KBM-7 (cell line): ENCODE results near the gene SPIRE1.
"Not testable (repeated sequence)": the region's sequence is repeated elsewhere in the genome, so short reads cannot be mapped to it uniquely, and the experiment has no call there.

Experiments
- DNase-seq: peaks from one replicate; pipeline ENCODE4 v3.0.0-alpha.2; 2015
- in situ Hi-C: fragments of 300-500 bp; cut with MboI; formaldehyde crosslinking; loops from 2 replicates; pipeline ENCODE4 v1.14.3; 2020; ENCODE audit warnings: low sequenced_read_pairs, low pct_unique_long_range_greater_than_20kb, mixed read lengths

Gene SPIRE1

DNA sequence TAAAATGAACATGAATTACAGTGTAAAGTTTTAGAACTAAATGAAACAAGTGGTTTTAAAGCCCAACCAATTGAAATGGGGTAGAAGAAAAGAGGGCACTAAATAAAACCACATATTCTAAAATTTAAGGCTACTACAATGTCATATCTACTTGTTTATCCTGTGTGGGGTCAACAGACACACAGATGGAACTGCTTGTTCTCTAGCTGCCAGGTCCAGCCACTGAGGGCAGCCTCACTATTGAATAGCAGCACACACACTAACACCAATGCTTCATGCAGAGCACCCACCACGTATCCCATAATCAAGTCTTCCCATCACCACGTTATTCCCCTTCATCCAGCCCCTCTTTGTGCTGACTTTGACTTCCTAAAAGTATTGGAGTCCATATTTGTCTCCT, 88.1 kb downstream of the SPIRE1 start:
- no peak for DNase-seq
- in situ Hi-C loops = no loop called here

DNA sequence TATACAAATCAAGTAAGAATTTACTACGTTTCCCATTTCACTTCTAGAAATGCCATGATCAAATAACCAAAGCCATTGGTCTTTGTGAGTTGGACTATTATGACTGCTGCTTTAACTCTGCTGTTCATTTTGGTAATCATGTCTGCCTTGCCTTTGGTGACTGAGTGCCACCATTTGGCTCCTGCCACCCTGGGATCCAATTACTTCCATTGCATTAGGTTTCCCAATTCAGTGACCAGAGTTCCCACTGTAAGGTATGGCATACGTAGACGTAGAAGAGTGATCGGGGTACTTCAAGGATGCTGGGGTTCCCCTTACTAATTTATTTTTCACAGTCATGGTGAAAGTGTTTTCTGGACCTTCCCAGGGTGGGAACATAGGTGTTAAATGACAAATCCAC, 90.1 kb downstream of the SPIRE1 start:
- in situ Hi-C loops = no loop called here
- DNase-seq = no peak

DNA sequence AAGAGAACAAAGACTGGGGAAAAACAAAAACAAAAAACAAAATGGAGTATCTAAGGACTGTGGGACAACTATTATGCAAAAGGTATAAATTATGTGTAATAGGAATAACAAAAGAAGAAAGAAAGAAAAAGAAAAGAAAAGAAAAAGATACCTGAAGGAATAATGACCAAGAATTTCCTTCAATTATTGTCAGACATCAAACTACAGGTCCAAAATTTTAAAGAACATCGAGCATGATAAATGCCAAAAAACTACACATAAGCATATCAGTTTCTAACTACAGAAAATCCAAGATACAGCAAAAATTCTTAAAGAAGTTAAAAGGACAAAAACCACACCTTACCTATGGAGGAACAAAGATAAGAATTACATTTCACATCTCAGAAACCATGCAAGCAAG, 93.0 kb downstream of the SPIRE1 start:
- no peak for DNase-seq
- in situ Hi-C loops = no loop called here

DNA sequence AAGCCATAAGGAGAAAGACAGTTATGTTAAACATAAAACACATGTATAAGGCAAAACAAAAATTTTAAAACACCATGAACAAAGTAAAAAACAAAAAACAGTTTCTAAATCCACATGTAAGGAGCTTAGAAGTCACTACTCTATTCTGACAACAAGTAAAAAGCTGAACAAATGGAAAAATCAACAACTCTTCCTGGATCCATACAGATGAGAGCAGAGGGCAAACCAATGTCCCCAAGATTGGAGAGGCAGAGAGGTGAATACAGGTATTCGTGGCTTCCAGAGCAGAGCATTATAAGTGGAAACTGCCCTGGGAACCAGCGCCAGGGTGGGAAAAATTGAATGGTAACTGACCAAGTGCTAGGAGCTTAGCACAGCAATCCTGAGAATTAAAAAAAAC, 93.5 kb downstream of the SPIRE1 start:
- in situ Hi-C loops = no loop called here
- no peak for DNase-seq

DNA sequence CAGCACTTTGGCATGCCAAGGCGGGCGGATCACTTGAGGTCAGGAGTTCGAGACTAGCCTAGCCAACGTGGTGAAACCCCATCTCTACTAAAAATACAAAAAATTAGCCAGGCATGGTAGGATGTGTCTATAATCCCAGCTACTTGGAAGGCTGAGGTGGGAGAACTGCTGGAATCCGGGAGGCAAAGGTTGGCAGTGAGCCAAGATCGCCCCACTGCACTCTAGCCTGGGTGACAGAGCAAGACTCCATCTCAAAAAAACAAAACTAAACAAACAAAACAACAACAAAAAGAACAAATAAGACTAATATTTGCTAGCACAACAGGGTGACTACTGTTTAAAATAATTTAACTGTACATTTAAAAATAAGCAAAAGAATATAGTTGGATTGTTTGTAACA, 97.3 kb downstream of the SPIRE1 start:
- DNase-seq, in situ Hi-C loops: not testable (repeated sequence)

DNA sequence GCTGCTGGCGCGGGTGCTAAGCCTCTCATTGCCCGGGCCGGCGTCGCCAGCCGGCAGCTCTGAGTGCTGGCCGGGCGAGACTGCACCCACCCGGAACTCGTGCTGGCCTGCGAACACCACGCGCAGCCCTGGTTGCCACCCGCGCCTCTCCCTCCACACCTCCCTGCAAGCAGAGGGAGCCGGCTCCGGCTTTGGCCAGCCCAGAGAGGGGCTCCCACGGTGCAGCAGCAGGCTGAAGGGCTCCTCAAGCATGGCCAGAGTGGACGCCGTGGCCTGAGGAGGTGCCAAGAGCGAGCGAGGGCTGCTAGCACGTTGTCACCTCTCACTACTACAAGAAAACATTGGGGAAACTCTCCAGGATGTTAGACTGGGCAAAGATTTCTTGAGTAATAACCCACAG, 98.6 kb downstream of the SPIRE1 start:
- in situ Hi-C loops = no loop called here
- no peak for DNase-seq

DNA sequence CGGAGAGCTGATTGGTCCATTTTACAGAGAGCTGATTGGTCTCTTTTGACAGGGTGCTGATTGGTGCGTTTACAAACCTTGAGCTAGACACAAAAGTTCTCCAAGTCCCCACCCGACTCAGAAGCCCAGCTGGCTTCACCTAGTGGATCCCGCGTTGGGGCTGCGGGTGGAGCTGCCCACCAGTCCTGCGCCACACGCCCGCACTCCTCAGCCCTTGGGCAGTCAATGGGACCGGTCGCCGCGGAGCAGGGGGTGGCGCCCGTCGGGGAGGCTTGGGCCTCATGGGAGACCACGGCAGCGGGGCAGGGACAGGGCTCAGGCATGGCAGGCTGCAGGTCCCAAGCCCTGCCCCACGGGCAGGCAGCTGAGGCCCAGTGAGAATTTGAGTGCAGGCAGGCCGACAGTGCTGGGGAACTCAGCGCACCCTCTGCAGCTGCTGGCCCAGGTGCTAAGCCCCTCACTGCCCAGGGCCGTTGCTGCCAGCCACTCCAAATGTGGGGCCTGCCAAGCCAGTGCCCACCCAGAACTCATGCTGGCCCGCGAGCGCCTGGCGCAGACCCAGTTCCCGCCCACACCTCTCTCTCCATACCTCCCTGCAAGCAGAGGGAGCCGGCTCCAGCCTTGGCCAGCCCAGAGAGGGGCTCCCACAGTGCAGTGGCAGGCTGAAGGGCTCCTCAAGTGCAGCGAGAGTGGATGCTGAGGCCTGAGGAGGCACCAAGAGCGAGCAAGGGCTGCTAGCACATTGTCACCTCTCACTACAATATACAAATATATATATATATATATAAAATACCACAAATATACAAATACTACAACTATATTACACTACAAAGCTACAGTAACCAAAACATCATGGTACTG, 100.7 kb downstream of the SPIRE1 start:
- in situ Hi-C loops = no loop called here
- no peak for DNase-seq

DNA sequence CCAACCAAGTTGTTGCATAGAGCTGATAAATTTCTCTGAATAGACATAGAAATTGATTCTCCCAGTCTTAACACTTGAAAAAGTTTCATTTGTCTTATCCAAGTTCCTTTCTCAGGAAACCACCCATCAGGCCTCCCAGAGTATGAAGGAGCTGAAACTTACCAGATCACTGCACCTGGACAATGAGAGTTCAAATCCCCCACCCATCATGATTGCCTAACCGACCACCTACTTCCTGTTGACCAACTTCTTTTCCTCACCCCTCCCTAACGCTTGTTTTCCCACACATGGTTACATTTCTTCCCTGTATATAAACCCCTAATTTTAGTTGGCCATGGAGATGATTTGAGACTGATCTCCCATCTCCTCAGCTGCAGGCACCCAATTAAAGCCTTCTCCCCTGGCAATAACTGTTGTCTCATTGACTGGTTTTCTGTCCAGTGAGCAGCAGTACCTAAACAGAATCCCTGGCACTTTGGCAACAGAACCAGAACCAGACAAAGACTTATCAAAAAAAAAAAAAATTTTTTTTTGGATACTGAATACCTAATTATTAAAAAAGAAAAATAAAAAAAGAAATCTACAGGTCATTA, 103.0 kb downstream of the SPIRE1 start:
- in situ Hi-C loops = no loop called here

DNA sequence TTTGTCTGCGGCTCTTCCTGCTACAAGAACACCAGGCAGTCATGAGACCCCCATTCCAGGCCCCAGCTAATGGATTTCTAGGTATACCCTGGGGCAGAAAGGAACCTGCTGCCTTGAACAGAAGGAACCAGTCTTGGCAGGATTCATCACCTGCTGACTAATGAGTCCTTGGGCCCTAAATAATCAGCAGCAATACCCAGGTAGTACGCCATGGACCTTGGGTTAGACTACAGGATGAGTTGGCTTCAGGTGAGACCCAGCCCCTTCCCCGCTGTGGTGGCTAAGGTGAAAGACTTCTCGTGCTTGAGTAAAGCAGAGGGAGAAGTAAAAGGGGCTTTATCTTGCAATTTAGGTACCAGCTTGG, 105.0 kb downstream of the SPIRE1 start:
- no peak for DNase-seq
- in situ Hi-C loops = no loop called here

More for the DNA sequence above, 103.0 kb downstream of the SPIRE1 start:
- peak; percentile 20 for DNase-seq

DNA sequence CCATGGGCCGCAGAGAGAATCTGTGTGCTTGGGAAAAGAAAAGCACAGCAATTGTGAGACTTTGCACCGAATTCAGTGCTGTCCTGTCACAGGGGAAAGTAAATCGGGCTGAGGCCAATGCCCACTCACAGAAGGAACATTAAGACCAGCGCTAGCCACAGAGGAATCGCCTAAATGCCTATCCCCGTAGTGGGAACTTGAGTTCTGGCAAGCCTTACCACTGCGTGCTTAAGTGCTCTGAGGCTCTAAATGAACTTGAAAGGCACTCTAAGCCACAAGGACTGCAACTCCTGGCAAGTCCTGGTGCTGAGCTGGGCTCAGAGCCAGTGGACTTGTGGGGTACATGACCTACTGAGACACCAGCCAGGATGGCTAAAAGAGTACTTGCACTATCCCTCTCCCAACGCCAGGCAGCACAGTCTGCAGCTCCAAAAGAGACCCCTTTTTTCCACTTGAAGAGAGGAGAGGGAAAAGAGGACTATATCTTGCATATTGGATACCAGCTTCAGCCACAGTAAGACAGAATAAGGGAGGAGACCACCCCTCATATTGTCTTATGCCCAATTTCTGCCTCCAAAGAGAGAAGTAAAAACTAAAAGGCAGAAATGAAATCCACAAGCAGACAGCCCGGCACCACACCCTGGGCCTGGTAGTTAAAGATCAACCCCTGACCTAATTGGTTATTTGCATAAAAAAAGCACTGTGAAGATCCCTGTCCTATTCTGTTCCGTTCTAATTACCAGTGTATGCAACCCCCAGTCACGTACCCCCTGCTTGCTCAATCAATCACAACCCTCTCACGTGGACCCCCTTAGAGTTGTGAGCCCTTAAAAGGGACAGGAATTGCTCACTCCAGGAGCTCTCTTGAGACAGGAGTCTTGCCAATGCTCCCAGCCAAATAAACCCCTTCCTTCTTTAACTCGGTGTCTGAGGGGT, 105.7 kb downstream of the SPIRE1 start:
- in situ Hi-C loops, DNase-seq: not testable (repeated sequence)

DNA sequence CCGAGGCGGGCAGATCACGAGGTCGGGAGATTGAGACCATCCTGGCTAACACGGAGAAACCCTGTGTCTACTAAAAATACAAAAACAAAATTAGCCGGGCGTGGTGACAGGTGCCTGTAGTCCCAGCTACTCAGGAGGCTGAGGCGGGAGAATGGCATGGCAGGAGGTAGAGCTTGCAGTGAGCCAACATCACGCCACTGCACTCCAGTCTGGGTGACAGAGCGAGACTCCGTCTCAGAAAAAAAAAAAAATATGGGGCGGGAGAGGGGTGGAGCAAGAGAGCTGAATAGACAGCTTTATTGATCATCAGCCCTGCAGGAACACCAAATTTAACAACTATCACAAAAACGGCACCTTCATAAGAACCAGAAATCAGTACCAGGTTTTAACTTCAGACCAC, 106.4 kb downstream of the SPIRE1 start:
- in situ Hi-C loops, DNase-seq: not testable (repeated sequence)

DNA sequence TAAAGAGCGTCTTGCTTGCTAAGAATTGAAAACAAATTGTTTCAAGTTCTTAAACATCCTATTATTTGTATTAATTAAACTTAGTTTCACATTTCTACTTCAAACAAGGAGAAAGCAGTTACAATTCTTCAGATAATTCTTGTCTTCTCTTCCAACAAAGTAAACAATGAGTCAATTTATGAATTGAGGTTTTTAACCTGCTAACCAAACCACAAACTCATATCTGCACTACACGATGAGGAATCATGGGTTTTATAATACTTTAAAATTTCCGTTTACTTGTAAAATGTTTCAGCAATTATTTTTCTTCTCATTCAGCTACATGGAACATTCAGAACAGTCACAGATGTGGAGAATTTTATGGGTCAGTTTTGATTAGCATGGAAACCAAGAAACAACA, 114.2 kb downstream of the SPIRE1 start:
- in situ Hi-C loops = loop anchor here (25.0 kb wide), 1 partner anchor 119 kb away; the partner anchor contains the start of gene SPIRE1
- no peak for DNase-seq

DNA sequence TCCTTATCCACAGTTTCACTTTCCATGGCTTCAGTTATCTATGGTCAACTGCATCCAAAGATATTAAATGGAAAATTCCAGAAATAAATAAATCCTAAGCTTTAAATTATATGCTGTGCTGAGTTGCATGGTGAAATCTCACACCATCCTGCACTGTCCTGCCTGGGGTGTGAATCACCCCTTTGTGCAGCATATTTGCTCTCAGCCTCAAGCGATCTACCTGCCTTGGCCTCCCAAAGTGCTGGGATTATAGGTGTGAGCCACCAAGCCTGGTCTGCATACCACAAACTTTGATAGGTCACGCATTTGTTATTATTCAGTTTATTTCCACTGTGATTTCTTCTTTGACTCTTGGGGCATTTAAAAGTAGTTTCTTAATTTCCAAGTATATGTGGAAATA, 117.2 kb downstream of the SPIRE1 start:
- in situ Hi-C loops = loop anchor here (25.0 kb wide), 1 partner anchor 122 kb away; the partner anchor contains the start of gene SPIRE1
- DNase-seq = no peak

DNA sequence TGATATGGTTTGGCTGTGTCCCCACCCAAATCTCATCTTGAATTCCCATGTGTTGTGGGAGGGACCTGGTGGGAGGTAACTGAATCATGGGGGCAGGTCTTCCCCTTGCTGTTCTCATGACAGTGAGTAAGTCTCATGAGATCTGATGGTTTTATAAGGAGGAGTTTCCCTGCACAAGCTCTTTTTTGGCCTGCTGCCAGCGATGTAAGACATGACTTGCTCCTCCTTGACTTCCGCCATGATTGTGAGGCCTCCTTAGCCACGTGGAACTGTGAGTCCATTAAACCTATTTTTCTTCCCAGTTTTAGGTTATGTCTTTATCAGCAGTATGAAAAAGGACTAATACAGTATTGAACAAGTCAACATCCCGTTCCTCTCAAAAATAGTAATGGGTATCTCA, 118.7 kb downstream of the SPIRE1 start:
- in situ Hi-C loops = loop anchor here (25.0 kb wide), 1 partner anchor 123 kb away; the partner anchor contains the start of gene SPIRE1
- peak; percentile 16 for DNase-seq

DNA sequence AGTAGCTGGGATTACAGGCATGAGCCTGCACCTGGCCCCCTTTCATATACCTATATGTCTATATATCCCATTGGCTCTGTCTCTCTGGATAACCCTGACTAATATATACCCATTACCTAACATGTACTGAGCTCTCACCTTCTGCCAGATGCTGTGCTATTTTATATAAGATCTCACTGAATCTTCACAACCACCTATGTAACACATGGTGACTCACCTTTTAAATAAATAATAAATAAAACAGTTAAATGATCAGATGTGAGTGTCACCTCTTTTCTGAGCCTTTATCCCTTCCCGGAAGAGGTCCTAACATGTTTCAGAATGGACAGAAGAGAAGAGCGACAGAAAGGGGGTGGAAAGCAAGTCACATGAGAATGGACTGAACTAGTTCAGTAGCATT, 123.1 kb downstream of the SPIRE1 start:
- in situ Hi-C loops = loop anchor here (25.0 kb wide), 1 partner anchor 127 kb away; the partner anchor contains the start of gene SPIRE1
- no peak for DNase-seq

DNA sequence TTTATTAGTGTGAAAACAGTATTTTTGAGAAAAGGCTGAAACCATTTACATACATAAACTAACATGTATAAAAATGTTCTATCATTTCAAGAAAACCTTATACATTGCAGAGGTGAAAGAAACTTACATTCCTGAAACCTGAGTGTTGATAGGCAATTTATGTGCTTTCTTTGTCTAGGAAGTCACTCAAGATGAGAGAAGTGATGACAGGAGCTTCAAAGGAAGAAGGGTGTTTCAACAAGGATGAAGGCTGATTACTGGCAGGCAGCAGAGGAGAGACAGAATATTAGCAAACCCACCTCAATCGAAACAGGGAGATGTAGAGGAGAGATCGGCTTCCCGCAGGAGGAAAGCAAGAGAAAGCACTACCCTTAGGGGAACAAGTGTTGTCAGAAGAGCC, 125.2 kb downstream of the SPIRE1 start:
- in situ Hi-C loops = loop anchor here (25.0 kb wide), 1 partner anchor 130 kb away; the partner anchor contains the start of gene SPIRE1
- no peak for DNase-seq

DNA sequence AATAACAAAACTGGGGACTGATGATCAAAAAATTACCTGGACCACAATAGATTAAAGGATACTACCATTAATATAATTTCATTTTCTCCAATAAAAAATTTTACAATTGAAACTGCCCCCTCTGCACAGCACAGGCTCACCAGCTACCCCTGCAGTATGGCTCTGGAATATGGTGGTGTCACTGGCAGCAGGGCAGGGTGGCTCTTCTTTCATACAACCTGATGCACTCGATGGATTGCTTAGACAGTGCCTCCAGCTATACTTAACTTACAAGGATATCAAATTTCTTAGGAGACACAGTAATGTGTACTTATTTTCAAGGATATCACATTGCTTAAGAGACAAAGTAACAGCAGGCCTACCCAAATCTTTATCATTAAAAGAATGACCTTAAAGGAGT, 126.2 kb downstream of the SPIRE1 start:
- in situ Hi-C loops = loop anchor here (25.0 kb wide), 1 partner anchor 131 kb away; the partner anchor contains the start of gene SPIRE1
- DNase-seq = no peak

DNA sequence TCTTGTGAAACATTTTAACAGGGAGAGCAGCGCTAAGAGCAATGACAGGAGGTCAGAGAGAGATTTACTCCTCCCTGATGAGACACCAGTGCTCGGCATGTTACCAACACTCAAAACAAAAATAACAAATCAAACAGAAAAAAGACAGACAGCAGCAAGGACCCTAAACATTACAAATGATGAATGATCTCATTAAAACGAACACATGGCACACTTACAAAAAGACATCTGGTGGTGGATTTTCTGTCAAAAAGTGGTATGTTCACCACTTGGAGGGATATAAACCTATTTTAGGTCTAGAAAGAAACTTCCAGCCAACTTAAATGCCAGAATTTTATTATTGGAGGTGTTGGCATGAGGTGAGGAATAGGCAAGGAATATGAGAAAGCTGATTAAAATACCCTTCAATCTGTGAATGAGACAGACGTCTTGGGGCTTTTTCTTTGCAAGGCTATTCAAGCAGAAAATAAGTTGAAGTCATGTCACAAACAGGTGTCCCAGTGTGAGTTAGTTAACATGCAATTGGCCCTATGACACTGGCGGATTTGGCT, 137.4 kb downstream of the SPIRE1 start:
- no peak for DNase-seq
- in situ Hi-C loops = no loop called here
